GM19372 (cell line): Measurements from ENCODE around the gene SLC44A2.
"Not testable (repeated sequence)": the region's sequence is repeated elsewhere in the genome, so short reads cannot be mapped to it uniquely, and the experiment has no call there.

Source experiments
- ATAC-seq: cut with Tn5 transposase; IDR thresholded peaks from one replicate; pipeline ENCODE4 v1.9.1; 2021; ENCODE audit warnings: mild to moderate bottlenecking, low read depth, moderate library complexity; ENCODE audit not compliant: unreplicated experiment

SLC44A2 gene

GRCh38 chr19:10644260-10645007 lies 19.1 kb downstream of the SLC44A2 start:
- no peak for ATAC-seq

GRCh38 chr19:10646456-10647159 lies 21.3 kb downstream of the SLC44A2 start:
- ATAC-seq, result no peak

GRCh38 chr19:10648360-10648759 lies 23.0 kb downstream of the SLC44A2 start:
- ATAC-seq, result no peak

GRCh38 chr19:10651851-10652250 lies 26.5 kb downstream of the SLC44A2 start:
- no peak for ATAC-seq

- no peak for ATAC-seq
Observed at GRCh38 chr19:10653482-10653731, 28.1 kb downstream of the SLC44A2 start.

GRCh38 chr19:10653732-10654609 lies 28.6 kb downstream of the SLC44A2 start, which contains the start of gene ILF3:
Gene ILF3 (plus strand): TSS chr19:10654346. CDS start chr19:10670606, 16,260 bp downstream.
- peak; percentile 75 for ATAC-seq

- peak; percentile 23 for ATAC-seq
Observed at GRCh38 chr19:10654610-10655456, 29.5 kb downstream of the SLC44A2 start.

- no peak for ATAC-seq
Observed at GRCh38 chr19:10655457-10656312, 30.3 kb downstream of the SLC44A2 start.

- no peak for ATAC-seq
Observed at GRCh38 chr19:10660346-10660745, 35.0 kb downstream of the SLC44A2 start.

GRCh38 chr19:10661946-10662345 lies 36.6 kb downstream of the SLC44A2 start:
- ATAC-seq, result no peak

- no peak for ATAC-seq
Observed at GRCh38 chr19:10662384-10663251, 37.3 kb downstream of the SLC44A2 start.

- not testable (repeated sequence) for ATAC-seq
Observed at GRCh38 chr19:10663252-10663563, 37.9 kb downstream of the SLC44A2 start.

GRCh38 chr19:10667867-10668266 lies 42.5 kb downstream of the SLC44A2 start:
- ATAC-seq, result no peak

- ATAC-seq, result no peak
Observed at GRCh38 chr19:10669246-10669645, 43.9 kb downstream of the SLC44A2 start.

- ATAC-seq, result no peak
Observed at GRCh38 chr19:10670182-10670581, 44.8 kb downstream of the SLC44A2 start.

GRCh38 chr19:10670876-10671804 lies 45.8 kb downstream of the SLC44A2 start:
- no peak for ATAC-seq

- ATAC-seq, result not testable (repeated sequence)
Observed at GRCh38 chr19:10671922-10672321, 46.6 kb downstream of the SLC44A2 start.
